OCI-LY7 (cell line): ENCODE data around the gene ANO1. TPM values are rescaled to one million over a fixed set of nuclear protein-coding genes. Genes with fewer than 3 reads are reported as not detected.

Experiments
- BruUV-seq: library from RNA; stranded (reverse); fragments of 400-500 nt; replicated peaks from 2 replicates; lab custom pipeline; 2021; lab: Mats Ljungman, UMichigan
- CTCF ChIA-PET: fragments of 300-600 bp; sonication (Branson Sonifier 250); formaldehyde crosslinking; loops from one replicate; lab custom pipeline; 2022; ENCODE audit warnings: antibody characterized with exemption; ENCODE audit not compliant: unreplicated experiment; lab: Charles Lee
- POLR2A ChIA-PET: fragments of 300-600 bp; sonication (Branson Sonifier 250); formaldehyde crosslinking; loops from one replicate; lab custom pipeline; 2022; ENCODE audit warnings: antibody characterized with exemption; lab: Charles Lee
- DNase-seq: peaks from one replicate; pipeline ENCODE4 v3.0.0-alpha.2; 2015; ENCODE audit warnings: low spot score
- H2AFZ ChIP-seq: fragments of 200-600 bp; sonication (generic), shearing (Covaris generic); 2 replicates; pipeline ENCODE4 v1.6.1; 2014; ENCODE audit warnings: mild to moderate bottlenecking, antibody characterized with exemption, low read length, moderate library complexity
- H3K27ac ChIP-seq: fragments of 200-600 bp; sonication (generic); 2 replicates; pipeline ENCODE4 v1.5.1; 2014; ENCODE audit warnings: mixed run types, low read depth, mild to moderate bottlenecking, moderate library complexity, low read length, inconsistent platforms; ENCODE audit not compliant: poor library complexity, severe bottlenecking
- H3K36me3 ChIP-seq: fragments of 200-600 bp; sonication (generic); 2 replicates; pipeline ENCODE4 v1.6.1; 2014; ENCODE audit warnings: mild to moderate bottlenecking, antibody characterized with exemption, low read length, moderate library complexity, mixed read lengths; ENCODE audit not compliant: insufficient read depth
- H3K4me1 ChIP-seq: fragments of 200-600 bp; sonication (generic); 2 replicates; pipeline ENCODE4 v1.5.1; 2014; ENCODE audit warnings: mild to moderate bottlenecking, low read length; ENCODE audit not compliant: insufficient read depth, poor library complexity, severe bottlenecking
- H3K4me2 ChIP-seq: fragments of 200-600 bp; sonication (generic); 2 replicates; pipeline ENCODE4 v1.6.1; 2014; ENCODE audit warnings: mild to moderate bottlenecking, low read length
- H3K4me3 ChIP-seq: fragments of 200-600 bp; sonication (generic); 2 replicates; pipeline ENCODE4 v1.5.1; 2014; ENCODE audit warnings: mild to moderate bottlenecking, low read depth, low read length; ENCODE audit not compliant: poor library complexity, severe bottlenecking
- H3K79me2 ChIP-seq: fragments of 200-600 bp; sonication (generic); 2 replicates; pipeline ENCODE4 v1.6.1; 2016; ENCODE audit warnings: low read depth, mild to moderate bottlenecking, low read length, moderate library complexity, mixed read lengths; ENCODE audit not compliant: insufficient read depth
- H3K9me2 ChIP-seq: fragments of 200-600 bp; sonication (generic); 2 replicates; pipeline ENCODE4 v1.6.1; 2016; ENCODE audit warnings: mild to moderate bottlenecking, low read length, mixed read lengths; ENCODE audit not compliant: insufficient read depth
- H3K9me3 ChIP-seq: fragments of 200-600 bp; sonication (generic); 2 replicates; pipeline ENCODE4 v1.6.1; 2014; ENCODE audit warnings: mild to moderate bottlenecking, mixed run types, low read length, mixed read lengths
- H4K20me1 ChIP-seq: fragments of 200-600 bp; sonication (generic); 2 replicates; pipeline ENCODE4 v1.6.1; 2014; ENCODE audit warnings: mild to moderate bottlenecking, antibody characterized with exemption, low read length, moderate library complexity, mixed read lengths; ENCODE audit not compliant: insufficient read depth
- CTCF ChIP-seq: fragments of 200-600 bp; sonication (generic); conservative IDR thresholded peaks from 2 replicates; pipeline ENCODE4 v1.5.1; 2014; ENCODE audit warnings: mild to moderate bottlenecking, antibody characterized with exemption, low read length, moderate library complexity, mixed read lengths
- EZH2phosphoT487 ChIP-seq: fragments of 200-600 bp; sonication (generic); IDR thresholded peaks from 2 replicates; pipeline ENCODE4 v1.6.1; 2018; ENCODE audit warnings: low read depth, borderline replicate concordance, mild to moderate bottlenecking, mixed run types, antibody characterized with exemption, low read length, moderate library complexity, mixed read lengths
- intact Hi-C: fragments of 100-400 bp; cut with micrococcal nuclease; formaldehyde crosslinking; loops from one replicate; pipeline ENCODE4 v1.10.0; 2022; ENCODE audit not compliant: unreplicated experiment
- total RNA-seq, 2 experiments: library from RNA; depleted of rRNA in 1 of 2; stranded (reverse); fragments of >200 nt in 1 of 2; shearing (Covaris generic) in 1 of 2; gene quantifications; 2 replicates each; pipeline ENCODE4 v1.2.3, GENCODE V29; 2014 to 2022

The ANO1 gene
- total RNA-seq, 2 experiments from 2014 or later, result not detected

- Histone ChIP-seq H3K4me1 (no peaks in the 10 kb centered on the region), H3K9me2 (no peaks in the 10 kb centered on the region), H4K20me1 (no peaks in the 10 kb centered on the region), H3K36me3 (no peaks in the 10 kb centered on the region), H3K27ac (no peak overlapping the region), H3K9me3 (no peaks in the 10 kb centered on the region), H3K4me2 (no peak overlapping the region), H3K4me3 (no peak overlapping the region), H3K79me2 (no peaks in the 10 kb centered on the region), H2AFZ (no peak overlapping the region)
- ChIA-PET POLR2A (no interaction called here), CTCF (no interaction called here)
- intact Hi-C loops, result no loop called here
- DNase-seq, result no peak
- no TSS peak for BruUV-seq
- TF ChIP-seq CTCF (no peak), EZH2phosphoT487 (no peak)
These were observed 9.5 kb downstream of the ANO1 start for GRCh38 chr11:70087446-70088167.

- POLR2A ChIA-PET, result no interaction called here
- no peak for TF ChIP-seq EZH2phosphoT487
- TF ChIP-seq CTCF, result no peak
- Histone ChIP-seq H3K27ac (no peak overlapping the region), H3K36me3 (no peaks in the 10 kb centered on the region), H3K9me2 (no peaks in the 10 kb centered on the region), H3K4me3 (no peak overlapping the region), H3K4me2 (no peak overlapping the region), H4K20me1 (no peaks in the 10 kb centered on the region), H3K9me3 (no peaks in the 10 kb centered on the region), H3K79me2 (no peaks in the 10 kb centered on the region), H3K4me1 (no peaks in the 10 kb centered on the region), H2AFZ (no peak overlapping the region)
- no peak for DNase-seq
- no TSS peak for BruUV-seq
- intact Hi-C loops, result no loop called here
- CTCF ChIA-PET, result no interaction called here
These were observed 10.7 kb downstream of the ANO1 start for GRCh38 chr11:70088735-70089250.

GRCh38 chr11:70089631-70090030 is 11.5 kb downstream of the ANO1 start:
- TF ChIP-seq EZH2phosphoT487 (no peak), CTCF (no peak)
- H3K9me2 ChIP-seq, result no peaks in the 10 kb centered on the region
- no peaks in the 10 kb centered on the region for H3K4me1 ChIP-seq
- intact Hi-C loops, result no loop called here
- no peaks in the 10 kb centered on the region for H3K79me2 ChIP-seq
- no peak overlapping the region for H2AFZ ChIP-seq
- ChIA-PET CTCF (no interaction called here), POLR2A (no interaction called here)
- BruUV-seq, result no TSS peak
- H3K9me3 ChIP-seq, result no peaks in the 10 kb centered on the region
- H3K4me3 ChIP-seq, result no peak overlapping the region
- H3K27ac ChIP-seq, result no peak overlapping the region
- no peak overlapping the region for H3K4me2 ChIP-seq
- no peak for DNase-seq
- H4K20me1 ChIP-seq, result no peaks in the 10 kb centered on the region
- H3K36me3 ChIP-seq, result no peaks in the 10 kb centered on the region
